SHP77 treated with DMSO at 0.1 percent for 48 hours (cell line): ENCODE results near the gene RABGEF1.
A peak's percentile ranks its signal among the peaks of the same experiment; 100 is the strongest.

ENCODE experiments used
- DNase-seq: peaks from one replicate; lab custom pipeline; 2025; lab: John Stamatoyannopoulos, UW

RABGEF1 gene

GRCh38 chr7:66847879-66848790, 107.6 kb downstream of the RABGEF1 start:
- peak; percentile 19 for DNase-seq

DNA sequence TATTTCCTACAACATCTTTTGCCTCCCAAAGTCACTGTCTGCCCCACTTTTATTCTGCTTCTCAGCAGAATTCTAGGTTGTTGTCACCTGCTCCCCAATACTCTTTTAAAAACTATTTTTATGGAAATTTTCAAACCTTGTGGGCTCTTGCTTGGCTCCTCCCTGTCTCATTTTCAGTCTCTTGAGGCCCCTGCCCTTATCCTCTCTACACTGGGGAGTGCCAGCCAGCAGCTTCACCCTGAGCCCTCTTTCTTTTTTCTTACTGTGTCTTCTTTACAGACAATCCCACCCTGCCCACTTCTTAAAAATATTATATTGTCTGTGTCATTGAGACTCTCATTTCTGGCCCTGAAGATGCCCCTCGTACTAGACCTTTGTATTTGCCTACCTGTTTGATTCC, 118.8 kb downstream of the RABGEF1 start:
- no peak for DNase-seq

- DNase-seq: no peak
Measured at GRCh38 chr7:66859794-66860645, 119.5 kb downstream of the RABGEF1 start.

GRCh38 chr7:66860767-66861166, 120.2 kb downstream of the RABGEF1 start:
- DNase-seq: no peak
